DND-41 (cell line): Measurements from ENCODE around the gene GPR149.

Source experiments
- ATAC-seq: fragments of 200-7000 bp; cut with Tn5 transposase; 3 replicates; pipeline ENCODE4 v1.9.1; 2021; ENCODE audit warnings: low read depth; ENCODE audit not compliant: insufficient read depth
- DNase-seq: peaks from one replicate; pipeline ENCODE4 v3.0.0-alpha.2; 2020
- H2AFZ ChIP-seq: 2 replicates; pipeline ENCODE4 v1.6.0; 2012; ENCODE audit warnings: low read depth, low read length
- H3K27ac ChIP-seq: 2 replicates; pipeline ENCODE4 v1.5.1; 2012; ENCODE audit warnings: low read length, inconsistent platforms
- H3K27me3 ChIP-seq: fragments of 200-600 bp; sonication (generic); 2 replicates; pipeline ENCODE4 v1.6.0; 2012; ENCODE audit warnings: low read length, mild to moderate bottlenecking, inconsistent platforms; ENCODE audit not compliant: insufficient read depth, poor library complexity
- H3K36me3 ChIP-seq: 2 replicates; pipeline ENCODE4 v1.5.1; 2012; ENCODE audit warnings: low read length, inconsistent platforms; ENCODE audit not compliant: insufficient read depth
- H3K4me1 ChIP-seq: 2 replicates; pipeline ENCODE4 v1.5.1; 2012; ENCODE audit warnings: mild to moderate bottlenecking, low read length; ENCODE audit not compliant: insufficient read depth
- H3K4me2 ChIP-seq: 2 replicates; pipeline ENCODE4 v1.6.0; 2012; ENCODE audit warnings: mild to moderate bottlenecking, moderate library complexity, low read length, inconsistent platforms; ENCODE audit not compliant: insufficient read depth
- H3K4me3 ChIP-seq, 2 experiments: fragments of 200-600 bp in 1 of 2; shearing (Covaris generic) in 1 of 2; 2 replicates each; pipeline ENCODE4 v1.5.1; 2012 to 2016; ENCODE audit warnings: inconsistent platforms in 2 of 2, low read length in 2 of 2, mild to moderate bottlenecking in 2 of 2, low read depth in 1 of 2, moderate library complexity in 1 of 2
- H3K79me2 ChIP-seq: 2 replicates; pipeline ENCODE4 v1.6.0; 2012; ENCODE audit warnings: low read length, inconsistent platforms; ENCODE audit not compliant: insufficient read depth
- H3K9ac ChIP-seq: 2 replicates; pipeline ENCODE4 v1.6.0; 2012; ENCODE audit warnings: low read depth, mild to moderate bottlenecking, inconsistent platforms, low read length, moderate library complexity
- H3K9me3 ChIP-seq: 2 replicates; pipeline ENCODE4 v1.5.1; 2012; ENCODE audit warnings: low read length, moderate library complexity, mild to moderate bottlenecking, inconsistent platforms; ENCODE audit not compliant: insufficient read depth, severe bottlenecking
- H4K20me1 ChIP-seq: 2 replicates; pipeline ENCODE4 v1.6.0; 2012; ENCODE audit warnings: low read length; ENCODE audit not compliant: insufficient read depth
- CTCF ChIP-seq: IDR thresholded peaks from 2 replicates; pipeline ENCODE4 v1.5.1; 2012; ENCODE audit warnings: borderline replicate concordance, low read length, moderate library complexity, mild to moderate bottlenecking; ENCODE audit not compliant: poor library complexity, severe bottlenecking; ENCODE audit errors: extremely low read depth
- EZH2 ChIP-seq: IDR thresholded peaks from 3 replicates; pipeline ENCODE4 v1.6.1; 2012; ENCODE audit warnings: borderline replicate concordance, low read depth, mild to moderate bottlenecking, moderate library complexity, low read length, inconsistent platforms; ENCODE audit not compliant: severe bottlenecking

The GPR149 gene

DNA sequence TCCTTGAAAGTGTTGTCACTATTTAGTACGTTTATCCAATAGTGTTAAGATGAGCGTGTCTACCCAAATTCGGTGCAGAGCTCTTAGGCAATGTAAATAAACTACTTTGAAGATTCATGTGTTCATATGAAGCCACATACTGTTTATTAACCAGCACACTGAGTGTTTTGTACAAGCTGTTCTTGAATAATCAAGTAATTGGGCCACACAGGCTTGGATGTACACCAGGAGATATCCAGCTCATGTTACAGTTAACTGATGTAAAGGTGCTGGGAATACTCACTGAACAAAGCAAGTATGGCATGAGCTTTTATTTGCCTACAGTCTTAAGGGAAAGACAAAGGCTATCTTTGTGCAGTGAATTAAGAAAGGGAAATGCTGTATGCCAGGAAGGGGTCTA lies 105.1 kb downstream of the GPR149 start:
- DNase-seq (no peak), ATAC-seq (no peak)
- H3K4me3 ChIP-seq = peak overlapping the region; percentile 41 to 61; a peak in 3 of 4 replicates
- peak overlapping the region; percentile 92 for H2AFZ ChIP-seq
- peaks cover 16% of the 10 kb centered on the region; the same call in 1 of the 2 replicates for H3K36me3 ChIP-seq
- peaks cover 13% of the 10 kb centered on the region for H4K20me1 ChIP-seq
- peak overlapping the region; percentile 67 for H3K9ac ChIP-seq
- H3K4me2 ChIP-seq = peak overlapping the region; percentile 56
- H3K9me3 ChIP-seq = no peaks in the 10 kb centered on the region
- no peak for TF ChIP-seq CTCF
- TF ChIP-seq EZH2 = no peak
- no peaks in the 10 kb centered on the region for H3K27me3 ChIP-seq
- H3K79me2 ChIP-seq = peaks cover 46% of the 10 kb centered on the region
- peaks cover 43% of the 10 kb centered on the region for H3K4me1 ChIP-seq
- peak overlapping the region; percentile 87 for H3K27ac ChIP-seq

DNA sequence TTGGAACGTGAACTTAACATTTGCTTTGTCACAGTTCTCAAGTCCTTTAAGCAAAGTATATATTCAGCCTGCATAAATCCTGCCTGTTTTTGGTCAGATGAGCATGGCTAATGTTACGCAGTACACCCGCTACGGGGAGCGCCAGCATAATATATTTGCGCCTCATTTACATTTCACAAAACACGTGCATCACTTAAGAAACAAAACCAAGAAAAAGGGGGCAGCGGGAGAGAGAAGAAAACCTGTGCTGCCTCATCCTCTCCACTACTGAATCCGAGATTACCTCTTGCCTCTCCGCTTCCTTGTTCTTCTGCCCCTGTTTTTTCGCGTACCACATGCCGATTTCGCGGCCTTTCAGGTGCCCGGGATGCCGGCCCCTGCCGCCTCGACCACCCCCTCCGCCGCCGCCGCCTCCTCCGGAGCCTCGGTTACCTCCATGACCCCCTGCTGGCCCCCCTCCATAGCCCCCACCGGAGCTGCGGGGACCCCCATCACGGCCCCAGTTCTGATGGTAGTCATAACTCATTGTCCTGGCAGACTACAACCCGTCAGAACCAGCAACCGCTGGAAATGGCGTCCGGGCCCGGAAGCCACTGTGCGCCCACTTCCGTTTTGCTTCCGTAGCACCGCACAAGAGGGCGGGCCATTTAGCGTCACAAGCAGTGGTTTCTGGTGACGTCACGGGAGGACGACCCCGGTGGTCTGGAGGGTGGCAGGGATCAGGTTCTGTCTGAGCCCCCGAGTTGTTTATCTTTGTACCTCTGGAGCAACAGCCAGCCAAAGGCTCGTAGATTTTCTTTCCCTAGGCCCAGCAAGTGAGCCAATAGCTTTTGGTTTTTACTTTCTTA lies 105.9 kb downstream of the GPR149 start, which contains the start of gene DHX36:
Gene DHX36, minus strand, starts transcription at position 597 of the 848 bp plus-strand sequence. Its CDS starts 71 bp downstream, at position 526.
- Histone ChIP-seq H3K9me3 (no peaks in the 10 kb centered on the region), H3K4me2 (peak within 1 kb of the TSS; percentile 56), H3K36me3 (peaks cover 20% of the 10 kb centered on the region; the same call in 1 of the 2 replicates), H3K27ac (peak within 1 kb of the TSS; percentile 87), H3K79me2 (peaks cover 54% of the 10 kb centered on the region), H4K20me1 (peaks cover 21% of the 10 kb centered on the region), H2AFZ (peak within 1 kb of the TSS; percentile 92), H3K4me1 (peaks cover 51% of the 10 kb centered on the region), H3K4me3 (peak within 1 kb of the TSS; percentile 41 to 61), H3K9ac (peak within 1 kb of the TSS; percentile 67), H3K27me3 (no peaks in the 10 kb centered on the region)
- ATAC-seq (peak; percentile 93), DNase-seq (peak; percentile 93)
- TF ChIP-seq CTCF = peak; percentile 39
- TF ChIP-seq EZH2 = no peak

- Histone ChIP-seq H3K9ac (no peak overlapping the region), H3K36me3 (peaks cover 68% of the 10 kb centered on the region)
These were observed 112.8 kb downstream of the GPR149 start for GRCh38 chr3:154316974-154317767.

More at GRCh38 chr3:154316974-154317767, 112.8 kb downstream of the GPR149 start:
- Histone ChIP-seq H4K20me1 (peaks cover 58% of the 10 kb centered on the region), H3K9me3 (no peaks in the 10 kb centered on the region), H3K4me1 (peaks cover 45% of the 10 kb centered on the region), H3K79me2 (peaks cover 89% of the 10 kb centered on the region), H2AFZ (no peak overlapping the region), H3K4me3 (no peak overlapping the region), H3K4me2 (peak overlapping the region; percentile 37; the same call in 1 of the 2 replicates), H3K27me3 (no peaks in the 10 kb centered on the region), H3K27ac (no peak overlapping the region)
- ATAC-seq = no peak
- TF ChIP-seq EZH2 = no peak
- TF ChIP-seq CTCF = no peak
- no peak for DNase-seq
